IPS DF 6.9 (cell line): Measurements from ENCODE around the gene DMRT1.

Experiments used
- DNase-seq: peaks from one replicate; pipeline ENCODE4 v3.0.0-alpha.2; 2013; ENCODE audit warnings: low read depth, low spot score
- H3K27ac ChIP-seq: one replicate; pipeline ENCODE4 v1.5.1; 2013; ENCODE audit warnings: low read length, control low read depth
- H3K27me3 ChIP-seq: 2 replicates; pipeline ENCODE4 v1.6.1; 2013; ENCODE audit warnings: mild to moderate bottlenecking, low read length; ENCODE audit not compliant: control insufficient read depth, insufficient read depth
- H3K36me3 ChIP-seq: 2 replicates; pipeline ENCODE4 v1.6.1; 2013; ENCODE audit warnings: low read length; ENCODE audit not compliant: control insufficient read depth, insufficient read depth
- H3K4me1 ChIP-seq: 2 replicates; pipeline ENCODE4 v1.6.1; 2013; ENCODE audit warnings: low read length; ENCODE audit not compliant: control insufficient read depth, insufficient read depth
- H3K4me3 ChIP-seq: 2 replicates; pipeline ENCODE4 v1.5.1; 2013; ENCODE audit warnings: mild to moderate bottlenecking, low read length
- H3K9me3 ChIP-seq: 2 replicates; pipeline ENCODE4 v1.6.1; 2013; ENCODE audit warnings: low read length, inconsistent platforms; ENCODE audit not compliant: control insufficient read depth, insufficient read depth
- WGBS: extraction: QIAGEN DNeasy Blood & Tissue Kit; methylation state at CpG from one replicate; pipeline ENCODE4 v1.1.7; 2013; ENCODE audit warnings: mixed read lengths, missing lambda C conversion rate; ENCODE audit not compliant: insufficient read length, insufficient coverage; 5-methylcytosine and 5-hydroxymethylcytosine counted together

Gene DMRT1

GRCh38 chr9:1014640-1015039 lies 173.1 kb downstream of the DMRT1 start:
- no CpG with 5 or more reads among the region's 2 CpGs for WGBS
- H3K27me3 ChIP-seq = no peaks in the 10 kb centered on the region
- no peaks in the 10 kb centered on the region for H3K4me1 ChIP-seq
- H3K4me3 ChIP-seq = no peak overlapping the region
- no peak overlapping the region for H3K27ac ChIP-seq
- no peaks in the 10 kb centered on the region for H3K9me3 ChIP-seq
- no peak for DNase-seq
- no peaks in the 10 kb centered on the region for H3K36me3 ChIP-seq

- no peaks in the 10 kb centered on the region for H3K9me3 ChIP-seq
- H3K27me3 ChIP-seq = no peaks in the 10 kb centered on the region
- no peak for DNase-seq
- H3K36me3 ChIP-seq = no peaks in the 10 kb centered on the region
- WGBS = no CpG with 5 or more reads among the region's 10 CpGs
- H3K4me3 ChIP-seq = no peak overlapping the region
- no peak overlapping the region for H3K27ac ChIP-seq
- no peaks in the 10 kb centered on the region for H3K4me1 ChIP-seq
These were observed 176.6 kb downstream of the DMRT1 start for GRCh38 chr9:1018121-1018520.
